Breast epithelium (tissue), 4 donors: ENCODE data around the gene SEPTIN6. TPM values are rescaled to one million over a fixed set of nuclear protein-coding genes. Genes with fewer than 3 reads are reported as not detected.
A peak's percentile ranks its signal among the peaks of the same experiment; 100 is the strongest.

Source experiments
- DNase-seq, 2 donors: peaks; one replicate each; pipeline ENCODE4 v3.0.0-alpha.2; 2019; ENCODE audit warnings: low spot score in 2 of 2
- H3K27ac ChIP-seq, 2 donors: fragments of 200-600 bp; sonication (generic) in 1 of 2; one replicate each; pipeline ENCODE4 v1.5.1; 2016 to 2019; ENCODE audit warnings: mild to moderate bottlenecking in 1 of 2
- H3K27me3 ChIP-seq, 2 donors: fragments of 200-600 bp; sonication (generic) in 1 of 2; one replicate each; pipeline versions ENCODE4 v1.5.1 to v1.6.0; 2017 to 2019; ENCODE audit warnings: control low read depth in 1 of 2, mild to moderate bottlenecking in 1 of 2
- H3K36me3 ChIP-seq: fragments of 200-600 bp; one replicate; pipeline ENCODE4 v1.5.1; 2019
- H3K4me1 ChIP-seq, 2 donors: fragments of 200-600 bp; sonication (generic); one replicate each; pipeline ENCODE4 v1.5.1; 2016 to 2019; ENCODE audit warnings: control low read depth in 1 of 2
- H3K4me3 ChIP-seq, 3 donors: fragments of 200-600 bp; sonication (generic); 1 replicate in 2 of 3; 2 replicates in 1 of 3; pipeline ENCODE4 v1.5.1; 2016 to 2019; ENCODE audit warnings: mild to moderate bottlenecking in 3 of 3, moderate library complexity in 2 of 3
- H3K9me3 ChIP-seq, 2 donors: fragments of 200-600 bp; sonication (generic) in 1 of 2; one replicate each; pipeline ENCODE4 v1.5.1; 2016 to 2019; ENCODE audit warnings: control low read depth in 1 of 2
- POLR2A ChIP-seq: fragments of 450-650 bp; IDR thresholded peaks from one replicate; pipeline ENCODE4 v1.6.1; 2016; ENCODE audit warnings: antibody characterized with exemption, mild to moderate bottlenecking, moderate library complexity
- POLR2AphosphoS5 ChIP-seq, 3 donors: sonication (generic); formaldehyde crosslinking; IDR thresholded peaks; one replicate each; pipeline ENCODE4 v1.6.1; 2017; ENCODE audit warnings: antibody characterized with exemption in 3 of 3
- intact Hi-C: fragments of 100-400 bp; cut with DNase I; formaldehyde crosslinking; loops from one replicate; pipeline ENCODE4 v1.15.1; 2023; ENCODE audit warnings: low total_unique reads
- total RNA-seq, 3 donors: library from RNA; depleted of rRNA; stranded (reverse); fragments of >200 nt; gene quantifications; one replicate each; pipeline ENCODE4 v1.1.0, GENCODE V29; 2016
- TF ChIP-seq, protein P1 (sequence below), 3 donors: fragments of 450-650 bp; IDR thresholded peaks; one replicate each; pipeline ENCODE4 v1.5.1; 2016 to 2017; ENCODE audit warnings: antibody characterized with exemption in 3 of 3, mild to moderate bottlenecking in 3 of 3, moderate library complexity in 3 of 3

Gene SEPTIN6
- total RNA-seq, 3 donors from 2014 or later = 13.1 to 29.2 (median 23.3) TPM

DNA sequence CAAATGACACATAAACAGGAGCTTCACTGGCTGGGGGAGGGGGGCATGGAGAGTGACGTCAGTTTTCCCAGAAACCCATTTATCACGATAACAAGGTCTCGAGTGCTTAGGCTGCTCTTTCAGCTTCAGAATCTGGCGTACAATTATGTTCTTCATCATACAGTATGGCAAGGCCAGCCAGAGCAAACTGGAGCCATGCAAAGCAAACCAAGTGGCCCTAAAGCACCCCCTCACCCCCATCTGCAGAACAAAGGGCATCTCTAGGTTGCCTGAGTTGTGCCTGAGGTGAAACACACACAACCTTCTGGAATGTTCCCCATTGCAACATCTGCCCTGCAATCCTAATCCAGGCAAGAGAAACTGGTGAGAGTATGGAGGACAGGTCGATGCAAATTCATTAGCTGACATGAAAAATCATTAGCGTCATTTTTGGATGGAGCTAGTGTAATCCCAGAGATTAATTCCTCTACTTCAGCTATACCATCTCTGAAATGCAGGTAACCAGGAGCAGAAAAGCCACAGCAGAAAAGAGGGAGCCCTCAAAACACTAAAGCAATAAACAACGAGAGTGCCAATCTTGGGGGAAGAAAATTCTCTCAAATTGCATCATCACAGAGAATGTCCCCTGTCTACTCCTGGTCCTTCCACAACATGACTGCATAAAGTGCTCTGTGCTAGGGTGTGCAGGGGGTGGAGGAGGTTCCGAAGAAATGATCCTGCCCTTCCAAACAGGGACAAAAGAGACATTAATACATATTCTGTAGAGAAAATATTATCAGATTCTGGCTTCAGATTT lies 1.8 kb downstream of the SEPTIN6 start:
- DNase-seq = no peak
- TF ChIP-seq POLR2A (no peak), POLR2AphosphoS5 (IDR thresholded peaks at IDR 0.05) (no peak)
- TF ChIP-seq, protein P1, sequence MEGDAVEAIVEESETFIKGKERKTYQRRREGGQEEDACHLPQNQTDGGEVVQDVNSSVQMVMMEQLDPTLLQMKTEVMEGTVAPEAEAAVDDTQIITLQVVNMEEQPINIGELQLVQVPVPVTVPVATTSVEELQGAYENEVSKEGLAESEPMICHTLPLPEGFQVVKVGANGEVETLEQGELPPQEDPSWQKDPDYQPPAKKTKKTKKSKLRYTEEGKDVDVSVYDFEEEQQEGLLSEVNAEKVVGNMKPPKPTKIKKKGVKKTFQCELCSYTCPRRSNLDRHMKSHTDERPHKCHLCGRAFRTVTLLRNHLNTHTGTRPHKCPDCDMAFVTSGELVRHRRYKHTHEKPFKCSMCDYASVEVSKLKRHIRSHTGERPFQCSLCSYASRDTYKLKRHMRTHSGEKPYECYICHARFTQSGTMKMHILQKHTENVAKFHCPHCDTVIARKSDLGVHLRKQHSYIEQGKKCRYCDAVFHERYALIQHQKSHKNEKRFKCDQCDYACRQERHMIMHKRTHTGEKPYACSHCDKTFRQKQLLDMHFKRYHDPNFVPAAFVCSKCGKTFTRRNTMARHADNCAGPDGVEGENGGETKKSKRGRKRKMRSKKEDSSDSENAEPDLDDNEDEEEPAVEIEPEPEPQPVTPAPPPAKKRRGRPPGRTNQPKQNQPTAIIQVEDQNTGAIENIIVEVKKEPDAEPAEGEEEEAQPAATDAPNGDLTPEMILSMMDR (IDR thresholded peaks at IDR 0.05) = no peak
- H3K9me3 ChIP-seq = no peaks in the 10 kb centered on the region
- H3K36me3 ChIP-seq = no peaks in the 10 kb centered on the region
- H3K27ac ChIP-seq = no peak overlapping the region
- intact Hi-C loops = no loop called here
- no peaks in the 10 kb centered on the region for H3K4me1 ChIP-seq
- peaks cover 0 to 11% of the 10 kb centered on the region in 2 donors for H3K27me3 ChIP-seq
- H3K4me3 ChIP-seq = peak overlapping the region in 1 of 3 donors; percentile 84

- DNase-seq = no peak
- intact Hi-C loops = no loop called here
- H3K4me1 ChIP-seq = peaks cover 0 to 3% of the 10 kb centered on the region in 2 donors
- H3K27me3 ChIP-seq = peaks cover 0 to 8% of the 10 kb centered on the region in 2 donors
- TF ChIP-seq POLR2A = no peak
- TF ChIP-seq, protein P1 (IDR thresholded peaks at IDR 0.05) = no peak
- no peak overlapping the region for H3K4me3 ChIP-seq
- H3K27ac ChIP-seq = peak overlapping the region in 1 of 2 donors; percentile 7
- H3K36me3 ChIP-seq = no peaks in the 10 kb centered on the region
- no peaks in the 10 kb centered on the region for H3K9me3 ChIP-seq
Observed at GRCh38 chrX:119688911-119689321, 4.1 kb downstream of the SEPTIN6 start.

- H3K4me1 ChIP-seq = peaks cover 0 to 3% of the 10 kb centered on the region in 2 donors
Observed at GRCh38 chrX:119687661-119688413, 5.1 kb downstream of the SEPTIN6 start.

DNA sequence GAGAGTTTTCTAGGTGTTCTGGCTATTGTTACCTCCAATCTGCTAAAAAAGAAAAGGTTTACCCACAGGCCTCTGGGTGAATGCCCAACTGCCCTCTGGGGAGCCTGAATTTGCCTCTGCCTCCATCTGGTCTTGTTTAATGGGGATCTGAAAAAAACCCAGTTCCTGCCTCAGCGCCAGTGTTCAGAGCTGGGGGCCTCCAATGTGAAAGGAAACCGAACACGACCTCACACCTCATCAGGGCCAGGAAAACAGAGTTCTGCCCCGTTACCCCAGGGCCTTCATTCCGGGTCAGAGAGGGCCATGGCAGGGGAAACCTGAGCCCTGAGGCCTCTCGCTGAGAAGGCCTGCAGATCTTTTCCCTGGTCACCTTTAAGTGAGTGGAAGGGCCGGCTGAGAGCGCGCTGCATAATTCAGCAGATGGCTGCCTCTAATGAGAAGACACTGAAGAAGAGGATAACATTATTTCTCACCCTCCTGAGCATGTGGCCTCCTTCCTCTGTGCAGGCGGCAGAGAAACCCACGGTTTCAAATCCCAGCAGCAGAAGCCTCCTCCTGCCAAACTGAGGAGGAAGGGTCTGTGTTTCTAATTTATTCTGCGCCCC lies 6.8 kb downstream of the SEPTIN6 start:
- Histone ChIP-seq H3K4me3 (peak overlapping the region in 1 of 3 donors; percentile 4), H3K27me3 (peaks cover 0 to 4% of the 10 kb centered on the region in 2 donors), H3K9me3 (no peaks in the 10 kb centered on the region), H3K36me3 (no peaks in the 10 kb centered on the region), H3K27ac (peak overlapping the region; percentile 65 to 87), H3K4me1 (peaks cover 0 to 3% of the 10 kb centered on the region in 2 donors)
- DNase-seq = no peak
- TF ChIP-seq, protein P1 (IDR thresholded peaks at IDR 0.05) = no peak
- no peak for TF ChIP-seq POLR2AphosphoS5 (IDR thresholded peaks at IDR 0.05)
- TF ChIP-seq POLR2A = no peak
- intact Hi-C loops = no loop called here

More at GRCh38 chrX:119687661-119688413, 5.1 kb downstream of the SEPTIN6 start:
- no peak for DNase-seq
- TF ChIP-seq, protein P1 (IDR thresholded peaks at IDR 0.05) = no peak
- no peak for TF ChIP-seq POLR2AphosphoS5 (IDR thresholded peaks at IDR 0.05)
- intact Hi-C loops = no loop called here
- Histone ChIP-seq H3K9me3 (no peaks in the 10 kb centered on the region), H3K4me3 (no peak overlapping the region), H3K27me3 (peaks cover 0 to 4% of the 10 kb centered on the region in 2 donors), H3K27ac (peak overlapping the region in 1 of 2 donors; percentile 25), H3K36me3 (no peaks in the 10 kb centered on the region)
